NCI-H128 (cell line): ENCODE data around the gene TEX11.

Source experiments
- DNase-seq: peaks from one replicate; lab custom pipeline; 2025; ENCODE audit not compliant: unreplicated experiment; lab: John Stamatoyannopoulos, UW

Gene TEX11

DNA sequence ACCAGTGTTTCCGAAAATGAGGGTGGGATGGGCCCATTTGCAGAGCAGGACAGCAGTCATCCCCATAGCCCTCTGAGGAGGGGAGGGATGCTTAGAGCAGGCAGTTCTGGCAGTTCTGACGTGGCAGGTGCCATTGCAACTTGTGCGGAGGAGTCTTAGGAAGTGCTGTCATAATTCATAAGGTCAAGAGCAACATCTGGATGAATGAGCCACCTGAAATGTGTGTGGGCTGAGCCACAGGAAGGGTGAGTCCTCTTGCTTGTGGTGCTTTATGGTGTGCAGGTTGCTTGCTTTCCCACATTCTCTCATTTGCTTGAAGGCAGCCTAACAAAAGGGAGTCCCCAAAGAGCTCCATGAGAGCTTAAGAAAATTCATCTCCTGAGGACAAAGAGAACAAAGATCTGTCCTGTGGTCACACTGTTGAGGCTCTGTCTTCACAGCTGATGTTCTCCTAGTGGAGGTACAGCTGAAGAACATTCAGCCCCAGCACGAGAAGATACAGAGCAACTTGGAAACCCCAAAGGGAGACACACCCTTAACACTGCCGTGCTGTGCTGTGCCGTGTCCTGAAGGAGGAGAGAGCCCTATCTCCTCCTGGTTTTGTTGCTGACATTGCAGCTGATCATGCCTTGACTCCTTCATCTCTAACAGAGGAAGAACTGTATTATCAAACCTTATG, 403.6 kb downstream of the TEX11 start:
- no peak for DNase-seq

DNA sequence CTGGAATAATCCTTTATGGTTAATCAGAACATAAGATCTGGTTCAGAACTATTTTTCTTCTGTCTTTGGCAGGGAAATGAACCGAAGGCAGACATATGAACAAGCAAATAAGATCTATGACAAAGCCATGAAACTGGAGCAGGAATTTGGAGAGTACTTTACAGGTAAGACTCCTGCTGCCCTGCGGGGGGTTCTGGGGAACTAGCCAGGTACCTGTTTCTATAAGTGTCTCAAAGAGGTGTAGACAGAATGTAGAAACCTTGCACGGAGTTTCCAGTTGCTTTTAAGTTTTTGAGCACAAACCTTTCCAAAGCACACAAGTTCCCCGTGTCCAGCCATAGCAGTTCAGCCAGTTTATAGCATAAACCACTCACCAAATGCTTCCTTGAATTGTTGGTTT, 407.7 kb downstream of the TEX11 start:
- no peak for DNase-seq

DNA sequence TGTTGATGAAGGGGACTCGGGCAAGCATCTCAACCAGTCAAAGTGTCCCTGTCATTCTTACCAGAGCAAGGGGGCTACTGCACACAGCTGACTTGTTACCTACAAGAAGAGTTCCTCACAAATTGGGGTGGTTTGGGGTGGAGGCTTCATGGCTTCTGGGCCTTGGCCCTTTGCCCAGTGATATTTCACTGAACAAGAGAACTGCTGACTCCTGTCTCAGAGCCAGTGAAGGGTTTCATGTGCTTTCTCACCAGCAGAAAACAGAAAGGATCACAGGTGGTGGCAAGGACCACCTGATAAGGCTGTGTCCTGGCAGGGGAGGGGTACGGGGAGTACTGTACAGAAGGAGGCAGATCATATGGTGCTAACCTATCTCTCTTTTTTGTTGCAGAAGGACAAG, 410.4 kb downstream of the TEX11 start:
- DNase-seq: no peak

DNA sequence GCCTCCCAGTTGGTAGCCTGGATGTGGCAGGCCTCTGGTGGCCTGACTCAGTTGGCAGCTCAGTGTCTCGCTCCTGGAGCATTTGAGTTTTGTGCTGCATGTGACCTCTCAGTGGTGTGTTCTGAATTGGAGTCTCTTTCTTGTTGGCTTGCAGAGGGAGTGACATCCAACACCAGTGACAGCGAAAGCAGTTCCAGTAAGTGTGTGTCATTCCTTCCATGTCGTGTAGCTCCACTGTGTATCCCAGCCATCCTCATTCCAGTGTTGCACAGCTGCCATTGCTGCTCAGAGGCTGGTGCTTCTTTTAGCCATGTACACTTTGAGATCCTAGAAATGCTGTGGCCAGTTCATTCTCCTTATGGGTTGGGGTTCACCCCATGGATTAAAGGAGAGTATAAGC, 411.5 kb downstream of the TEX11 start:
- DNase-seq: no peak

DNA sequence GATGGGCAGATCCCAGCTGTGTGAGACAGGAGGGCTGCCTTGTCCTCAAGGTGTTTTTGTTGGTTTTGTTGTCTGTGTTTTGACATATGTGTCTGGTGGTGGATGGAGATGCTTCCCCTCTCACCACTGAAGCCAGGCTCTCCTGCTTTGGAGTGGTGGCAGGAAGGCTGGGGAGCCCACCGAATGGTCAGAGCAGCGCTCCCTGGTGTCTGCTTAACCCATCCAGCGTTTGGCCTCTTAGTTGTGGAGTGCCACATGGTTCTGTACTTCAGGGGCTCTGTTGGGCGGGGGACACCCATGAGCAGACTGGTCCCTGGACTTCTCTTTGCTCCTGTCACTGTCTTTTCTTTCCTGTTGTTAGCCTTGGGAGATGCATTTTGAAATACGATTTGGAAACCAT, 412.0 kb downstream of the TEX11 start:
- DNase-seq: no peak

DNA sequence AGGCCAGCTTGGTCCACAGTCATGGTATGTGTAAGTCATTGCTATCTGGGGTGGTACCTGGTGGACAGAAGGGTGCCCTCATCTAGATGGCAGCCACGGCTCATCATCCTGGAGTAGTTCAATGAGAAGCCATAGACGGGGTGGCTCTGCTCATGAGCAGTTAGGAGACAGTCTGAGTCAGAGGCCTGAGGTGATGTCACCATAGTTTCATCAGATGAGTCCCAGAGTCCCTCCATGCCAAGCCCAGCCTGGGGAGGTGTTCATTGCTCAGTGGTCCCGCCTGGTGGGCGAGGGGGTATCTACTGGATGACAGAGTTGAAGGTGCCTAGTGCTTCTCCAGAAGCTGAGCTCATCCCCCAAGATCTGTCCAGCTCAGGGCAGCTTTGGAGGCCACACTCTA, 414.1 kb downstream of the TEX11 start:
- DNase-seq: no peak

DNA sequence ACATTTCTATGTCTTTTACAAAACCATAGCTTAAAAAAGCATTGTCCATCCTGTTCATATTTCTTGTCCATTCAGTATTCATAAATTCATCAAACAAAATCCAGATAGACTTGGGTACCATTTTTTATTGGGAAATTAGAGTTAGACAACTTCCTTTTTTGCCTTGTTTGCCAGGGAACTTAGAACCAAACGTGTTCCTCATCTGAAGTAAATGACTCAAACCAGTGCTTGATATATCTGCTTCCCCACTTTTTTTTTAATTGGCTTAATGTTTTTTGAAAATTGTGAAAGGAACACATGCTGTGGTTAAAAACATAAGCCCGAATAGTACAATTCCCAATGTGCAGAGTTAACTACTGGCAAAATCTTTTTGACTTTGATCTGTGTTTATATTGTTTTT, 419.7 kb downstream of the TEX11 start:
- no peak for DNase-seq

DNA sequence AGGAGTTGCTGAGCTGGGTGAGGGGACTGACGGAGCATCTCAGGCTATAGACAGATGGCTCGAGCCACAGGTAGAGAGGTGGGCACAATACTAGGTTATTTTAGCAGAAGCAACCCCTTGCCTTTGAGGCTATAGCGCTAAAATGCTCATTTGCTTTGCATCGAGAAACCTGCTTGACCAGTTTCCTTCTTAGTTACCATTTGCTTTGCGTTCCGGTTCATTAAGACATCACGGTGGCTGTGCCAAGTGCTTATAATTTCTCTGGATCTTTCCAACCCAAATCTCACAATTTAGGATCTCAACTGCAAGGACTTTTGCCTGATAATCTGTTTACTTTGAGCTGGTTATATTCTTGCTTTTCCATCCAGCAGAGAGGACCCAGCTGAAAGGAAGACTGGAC, 423.0 kb downstream of the TEX11 start:
- no peak for DNase-seq

DNA sequence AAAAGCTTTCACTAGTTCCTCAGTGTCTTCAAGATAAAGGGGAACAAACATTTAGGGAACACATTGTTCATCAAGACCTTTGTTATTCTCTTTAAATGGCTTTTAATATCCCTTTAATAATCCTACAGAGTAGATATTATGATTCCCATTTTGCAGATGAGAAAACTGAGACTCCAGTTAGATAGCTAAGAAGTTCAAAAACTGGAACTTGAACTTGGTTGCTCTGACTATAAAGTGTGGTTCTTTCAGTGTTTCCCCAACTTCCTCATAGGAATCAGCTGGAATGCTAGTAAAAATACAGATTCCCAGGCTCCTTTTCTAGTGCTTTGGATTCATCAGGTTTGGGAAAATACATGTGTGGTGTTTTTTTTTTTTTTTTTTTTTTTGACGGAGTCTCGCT, 426.2 kb downstream of the TEX11 start:
- DNase-seq: no peak

DNA sequence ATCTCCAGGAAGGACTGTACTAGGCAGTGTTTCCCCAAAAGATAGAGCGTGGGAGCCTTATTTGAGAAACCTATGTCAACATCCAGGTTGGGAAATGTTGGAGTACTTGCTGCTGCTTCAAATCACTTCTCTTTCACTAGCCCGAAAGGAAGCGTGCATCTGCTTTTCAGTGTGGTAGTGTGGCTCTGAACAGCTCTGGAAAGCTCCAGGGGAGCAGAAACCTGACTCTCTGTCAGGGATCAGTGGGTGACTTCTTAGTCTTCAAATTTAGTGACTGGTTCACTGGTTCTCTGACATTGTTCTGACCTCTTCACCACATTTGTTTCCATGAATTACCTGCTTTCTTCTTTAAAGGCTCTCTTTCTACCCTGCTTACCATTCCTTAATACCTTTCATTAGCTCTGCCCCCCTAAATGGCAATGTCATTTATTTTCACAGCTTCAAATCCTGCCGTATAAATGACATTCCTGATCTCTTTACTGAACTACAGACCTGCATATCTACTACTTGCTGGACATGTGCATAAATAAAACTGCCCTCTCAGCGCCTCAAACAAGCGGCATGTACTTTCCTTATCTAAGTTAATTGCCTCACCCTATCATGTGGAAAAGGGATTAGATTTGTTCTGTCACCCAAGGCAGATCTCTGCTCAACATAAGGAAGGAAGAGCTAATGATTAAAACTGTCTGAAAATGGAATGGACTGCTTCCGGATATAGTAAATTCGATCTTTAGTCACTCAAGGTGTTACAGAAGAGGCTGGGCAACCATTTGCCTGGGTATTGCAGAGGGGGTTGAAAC, 426.8 kb downstream of the TEX11 start:
- DNase-seq: no peak

DNA sequence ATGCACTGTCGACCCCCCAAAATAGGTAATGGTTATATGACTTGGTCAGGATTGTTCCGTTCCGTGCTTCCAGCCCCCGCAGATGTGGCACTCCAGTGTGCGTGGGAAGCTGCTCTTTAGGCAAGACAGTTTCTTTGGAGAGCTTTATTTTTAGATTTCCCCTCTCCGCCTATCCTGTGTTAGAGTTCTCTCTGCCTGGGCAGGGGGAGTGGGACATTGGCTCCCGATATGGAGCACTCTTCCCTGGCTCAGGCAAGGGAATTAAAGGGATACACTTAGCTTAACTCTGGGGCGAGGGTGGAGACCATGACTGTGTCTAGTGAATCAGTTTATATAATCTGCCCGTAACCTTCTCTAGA, 427.9 kb downstream of the TEX11 start:
- no peak for DNase-seq

DNA sequence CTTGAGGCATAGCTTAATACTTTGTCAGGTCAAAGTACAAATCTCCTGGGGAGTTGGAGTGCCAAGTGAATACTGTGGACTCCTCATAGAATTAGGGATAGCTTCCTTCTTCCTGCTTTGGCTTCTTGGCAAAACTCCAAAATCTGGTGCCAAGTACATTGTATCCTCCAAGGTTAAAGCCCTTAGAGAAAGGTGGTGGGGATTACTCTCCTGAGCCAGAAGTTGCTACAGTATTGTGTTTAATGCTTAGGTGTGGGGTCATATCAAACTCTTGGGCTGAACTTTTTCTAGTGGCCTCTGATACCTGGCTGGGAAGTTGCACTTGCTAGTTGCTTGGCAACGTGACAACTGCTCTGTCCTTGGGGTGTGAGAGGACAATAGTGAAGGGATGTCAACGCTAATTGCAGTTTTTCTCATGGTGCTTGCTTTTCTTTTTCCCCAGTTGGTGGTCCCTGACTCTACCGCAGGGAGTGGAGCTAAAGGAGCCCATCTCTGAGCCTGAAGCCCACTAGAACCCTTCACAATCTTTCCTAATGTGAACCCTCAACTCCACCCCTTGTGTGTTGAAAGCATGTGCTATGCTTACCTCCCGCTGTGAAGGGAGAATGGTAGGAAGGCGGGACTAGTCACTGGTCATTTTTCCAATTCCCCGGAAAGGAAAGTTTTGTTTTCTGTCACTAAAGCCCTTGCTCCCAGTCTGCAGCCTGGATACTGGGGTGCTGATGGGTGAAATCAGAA, 428.4 kb downstream of the TEX11 start:
- DNase-seq: no peak

DNA sequence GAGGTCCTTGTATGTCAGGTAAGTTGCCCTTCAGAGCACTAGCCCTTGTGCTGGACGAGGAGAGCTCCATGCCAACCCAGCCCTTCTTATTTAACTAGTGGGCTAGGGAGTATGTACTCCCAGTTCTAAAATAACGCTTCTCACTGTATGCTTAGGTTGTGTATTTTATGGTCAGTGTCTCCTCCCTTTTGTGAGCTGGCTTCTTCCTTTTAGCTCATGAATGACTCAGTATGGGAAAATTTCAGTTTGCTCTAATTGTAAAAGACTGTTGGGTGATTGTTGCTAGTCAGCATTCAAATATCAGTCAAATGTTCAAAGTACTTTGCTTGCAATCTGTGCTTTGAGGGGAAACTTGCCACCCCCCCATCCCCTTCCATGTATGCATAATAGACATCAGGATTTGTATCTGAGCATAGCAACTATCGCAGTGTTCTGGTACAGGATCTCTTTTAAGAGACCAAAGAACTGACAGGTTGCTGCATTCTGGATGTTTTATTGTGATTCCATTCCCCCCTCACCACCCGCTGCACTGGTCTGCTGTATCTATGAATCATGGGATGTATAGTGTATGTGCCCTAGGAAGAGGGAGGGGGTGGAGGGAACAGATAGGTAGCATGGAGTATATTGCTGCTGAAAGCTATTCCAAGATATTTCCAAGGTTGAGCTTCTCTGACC, 429.1 kb downstream of the TEX11 start:
- no peak for DNase-seq
